GM21786 (cell line): Measurements from ENCODE around the gene RBFOX1.

Source experiments
- ATAC-seq: cut with Tn5 transposase; IDR thresholded peaks from one replicate; pipeline ENCODE4 v1.9.1; 2021; ENCODE audit not compliant: unreplicated experiment

Gene RBFOX1

GRCh38 chr16:7372095-7372494 lies 39.5 kb downstream of the RBFOX1 start:
- no peak for ATAC-seq

- ATAC-seq = no peak
Measured at GRCh38 chr16:7373776-7374175, 41.1 kb downstream of the RBFOX1 start.

GRCh38 chr16:7374614-7375174 lies 42.0 kb downstream of the RBFOX1 start:
- ATAC-seq = no peak

DNA sequence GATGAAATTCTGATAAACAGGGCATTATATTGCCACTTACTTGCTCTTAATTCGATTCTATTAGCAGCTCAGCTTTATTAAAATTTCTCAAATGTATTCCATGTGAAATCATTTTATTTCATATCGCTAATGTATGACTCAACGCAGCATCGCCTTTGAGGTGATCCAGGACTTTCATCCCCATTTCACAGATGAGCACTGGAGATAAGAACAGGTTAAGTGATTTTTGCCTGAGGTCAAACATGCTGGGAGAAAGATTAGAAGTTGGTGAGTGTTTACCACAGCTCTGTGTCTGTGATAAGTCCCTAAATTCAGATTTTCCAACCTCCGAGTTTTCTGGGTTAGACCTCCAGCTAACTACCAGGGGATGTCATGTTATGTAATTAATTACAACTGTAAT lies 43.6 kb downstream of the RBFOX1 start:
- ATAC-seq = no peak

- ATAC-seq = no peak
Measured at GRCh38 chr16:7377231-7377630, 44.6 kb downstream of the RBFOX1 start.

DNA sequence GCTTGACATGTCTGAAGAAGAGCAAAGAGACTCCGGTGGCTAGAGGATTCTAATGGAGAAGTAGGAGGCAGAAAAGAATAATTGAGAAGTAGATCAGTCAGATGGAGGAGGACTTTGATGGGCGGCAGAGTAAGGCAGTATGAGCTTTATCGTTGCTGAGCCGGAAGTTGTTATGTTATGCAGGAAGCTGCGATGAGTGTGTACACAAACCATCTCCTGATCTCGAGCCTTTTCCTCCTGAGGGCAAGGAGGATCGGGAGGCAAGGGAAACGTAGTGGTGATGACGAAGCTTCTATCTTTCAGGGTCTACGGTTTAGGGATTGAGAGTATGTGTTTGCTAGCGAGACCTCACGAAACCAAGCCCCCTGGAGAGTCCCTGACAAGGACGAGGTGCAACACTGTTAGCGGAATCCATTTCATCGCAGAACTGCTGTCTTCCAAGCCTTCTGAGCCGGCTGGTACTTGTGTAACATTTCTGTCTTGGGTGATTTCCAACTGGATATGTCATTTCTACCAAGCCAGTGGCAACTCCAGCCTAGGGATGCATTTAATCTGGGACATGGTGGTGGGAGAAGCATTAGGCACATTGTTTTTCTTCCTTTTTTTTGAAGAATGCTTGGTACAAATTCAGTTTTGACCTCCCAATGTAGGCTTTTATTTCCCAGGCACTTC lies 45.5 kb downstream of the RBFOX1 start:
- no peak for ATAC-seq

DNA sequence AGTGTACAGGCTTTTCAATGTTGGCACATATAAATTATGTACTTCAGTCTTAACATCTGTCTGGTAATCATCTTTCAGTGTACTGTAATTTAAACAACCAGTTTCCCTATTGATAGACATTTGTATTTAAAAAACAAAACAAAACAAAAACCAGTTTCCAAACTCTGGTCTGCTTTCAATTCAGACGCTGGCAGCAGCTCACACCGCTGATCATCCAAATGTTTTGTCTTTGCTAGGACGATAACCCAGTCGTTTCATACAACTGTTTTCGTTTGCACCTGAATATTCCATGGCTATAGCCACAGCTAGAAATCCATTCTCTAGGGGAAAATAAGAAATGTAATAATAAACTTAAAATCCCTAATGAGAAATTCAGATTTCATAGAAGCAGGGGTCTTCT lies 47.8 kb downstream of the RBFOX1 start:
- no peak for ATAC-seq

DNA sequence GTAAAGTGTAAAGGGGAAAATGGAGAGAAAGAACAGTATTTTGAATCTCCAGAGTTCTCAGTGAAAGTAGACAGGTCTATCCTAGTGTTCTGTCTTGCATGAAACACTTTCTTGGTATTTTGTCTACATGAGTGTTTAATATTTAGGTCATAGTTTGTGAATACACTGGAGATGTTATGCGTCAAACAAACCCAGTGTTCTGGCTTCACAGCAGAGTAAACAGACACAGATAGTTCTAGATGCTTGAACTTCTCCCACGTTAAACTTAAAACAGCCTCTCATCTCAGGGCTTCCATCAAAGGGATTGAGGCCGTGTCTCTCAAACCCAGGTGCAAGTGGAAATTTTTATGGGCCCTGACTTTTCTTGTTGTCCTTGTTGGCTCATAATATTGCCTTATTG lies 48.3 kb downstream of the RBFOX1 start:
- no peak for ATAC-seq

DNA sequence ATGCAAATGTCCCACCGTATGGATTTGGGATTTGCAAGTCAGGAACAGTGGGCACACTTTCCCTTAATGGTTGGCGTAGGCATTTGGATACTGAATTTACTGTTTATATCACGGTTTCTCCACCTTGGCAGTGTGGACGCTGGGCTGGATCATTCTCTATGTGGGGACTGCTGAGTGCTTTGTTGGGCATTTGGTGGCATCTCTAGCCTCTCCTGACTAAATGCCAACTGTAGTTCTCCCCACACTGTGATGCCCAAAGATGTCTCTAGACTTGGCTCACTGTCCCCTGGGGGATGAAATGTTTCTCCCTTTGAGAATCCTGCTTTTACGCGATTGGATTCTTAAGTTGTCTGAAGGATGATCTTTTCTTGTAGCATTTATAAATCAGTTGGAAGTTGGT lies 49.0 kb downstream of the RBFOX1 start:
- ATAC-seq = no peak

GRCh38 chr16:7382521-7382920 lies 49.9 kb downstream of the RBFOX1 start:
- ATAC-seq = no peak

- no peak for ATAC-seq
Measured at GRCh38 chr16:7390974-7391373, 58.3 kb downstream of the RBFOX1 start.

DNA sequence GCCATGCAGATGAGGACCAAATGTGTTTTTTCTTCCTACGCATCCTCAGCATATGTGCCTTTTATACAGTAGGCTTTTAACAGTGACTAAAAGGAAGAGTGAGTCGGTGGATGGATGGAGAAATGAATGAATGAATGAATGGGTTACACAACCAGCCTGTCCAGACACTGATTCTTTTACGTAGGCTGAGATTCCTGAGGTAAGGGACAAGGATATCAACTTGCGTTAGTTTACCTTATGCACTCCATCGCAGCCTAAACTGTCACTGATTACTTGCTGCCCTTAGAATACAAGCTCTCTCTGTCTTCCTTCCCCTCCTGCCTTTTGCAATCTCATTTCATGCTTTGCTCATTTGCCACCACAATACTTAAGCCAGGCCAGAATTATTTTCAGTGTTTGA lies 59.0 kb downstream of the RBFOX1 start:
- no peak for ATAC-seq

DNA sequence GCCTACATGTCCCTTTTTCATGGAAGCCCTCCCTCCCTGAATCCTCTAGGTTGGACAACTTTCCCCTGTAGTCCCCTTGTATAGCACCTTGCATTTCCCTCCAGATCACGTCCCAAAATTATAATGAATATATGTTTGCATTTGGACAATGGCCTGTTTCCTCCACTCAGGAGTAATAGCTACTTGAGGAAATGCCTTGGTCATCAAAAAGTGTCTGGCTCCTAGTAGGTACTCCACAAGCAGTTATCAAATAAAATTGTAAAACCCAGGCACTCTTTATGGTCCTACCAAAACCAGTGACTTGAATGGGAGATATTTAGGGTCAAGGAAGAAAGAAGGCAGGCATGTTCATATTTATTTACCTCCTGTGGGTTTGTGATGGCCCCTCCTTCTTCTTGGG lies 59.6 kb downstream of the RBFOX1 start:
- ATAC-seq = no peak

- ATAC-seq = no peak
Measured at GRCh38 chr16:7393680-7394079, 61.0 kb downstream of the RBFOX1 start.

GRCh38 chr16:7394720-7395336 lies 62.2 kb downstream of the RBFOX1 start:
- ATAC-seq = no peak

- no peak for ATAC-seq
Measured at GRCh38 chr16:7397901-7398300, 65.3 kb downstream of the RBFOX1 start.

- ATAC-seq = no peak
Measured at GRCh38 chr16:7398536-7398935, 65.9 kb downstream of the RBFOX1 start.

DNA sequence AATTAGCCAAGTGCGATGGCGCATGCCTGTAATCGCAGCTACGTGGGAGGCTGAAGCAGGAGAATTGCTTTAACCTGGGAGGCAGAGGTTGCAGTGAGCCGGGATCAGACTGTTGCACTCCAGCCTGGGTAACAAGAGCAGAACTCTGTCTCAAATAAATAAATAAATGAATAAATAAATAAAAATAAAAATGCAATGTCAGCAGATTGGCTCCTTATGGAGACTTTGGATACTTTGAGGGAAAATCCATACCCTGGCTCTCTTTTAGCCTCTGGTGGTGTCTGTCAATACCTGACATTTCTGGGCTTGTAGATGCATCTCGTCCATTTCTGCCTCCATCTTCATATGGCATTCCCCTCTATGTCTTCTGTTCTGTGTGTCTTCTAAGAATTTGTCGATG lies 66.7 kb downstream of the RBFOX1 start:
- ATAC-seq = no peak

DNA sequence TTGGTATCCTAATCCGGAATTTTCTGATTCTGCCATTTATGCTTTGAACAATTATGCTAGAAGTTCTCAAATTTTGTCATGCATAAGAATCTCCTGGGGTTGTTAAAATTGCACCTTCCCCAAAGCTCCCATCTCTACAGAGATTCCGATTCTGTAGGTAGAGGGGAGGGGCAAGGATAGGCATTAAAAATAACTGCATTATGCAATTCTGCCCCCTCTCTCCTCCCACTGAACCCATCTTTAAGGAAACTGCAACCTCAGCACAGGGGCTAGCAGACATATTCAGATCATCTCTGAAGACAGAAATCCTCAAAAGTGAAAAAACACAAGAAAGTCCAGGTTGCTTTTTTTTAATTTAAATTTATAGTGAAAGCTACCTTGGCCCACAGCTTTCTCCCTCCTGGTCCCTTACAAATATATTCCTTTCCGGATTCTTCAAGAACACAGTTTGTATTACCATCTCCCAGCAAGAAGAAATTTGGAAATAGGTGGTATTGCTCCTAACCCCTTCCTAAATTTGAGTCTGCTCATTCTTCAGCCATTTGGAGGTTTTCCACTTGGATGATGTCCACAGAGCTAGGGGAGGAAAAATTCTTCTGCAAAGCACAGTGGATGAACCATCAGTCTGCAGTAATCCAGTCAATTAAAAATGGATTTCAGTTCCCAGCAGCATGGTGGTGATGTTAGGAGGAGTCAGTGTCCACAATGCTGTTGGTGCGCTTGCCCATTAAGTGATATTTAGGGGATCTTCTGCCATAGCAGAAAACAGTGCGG lies 67.7 kb downstream of the RBFOX1 start:
- ATAC-seq = no peak

DNA sequence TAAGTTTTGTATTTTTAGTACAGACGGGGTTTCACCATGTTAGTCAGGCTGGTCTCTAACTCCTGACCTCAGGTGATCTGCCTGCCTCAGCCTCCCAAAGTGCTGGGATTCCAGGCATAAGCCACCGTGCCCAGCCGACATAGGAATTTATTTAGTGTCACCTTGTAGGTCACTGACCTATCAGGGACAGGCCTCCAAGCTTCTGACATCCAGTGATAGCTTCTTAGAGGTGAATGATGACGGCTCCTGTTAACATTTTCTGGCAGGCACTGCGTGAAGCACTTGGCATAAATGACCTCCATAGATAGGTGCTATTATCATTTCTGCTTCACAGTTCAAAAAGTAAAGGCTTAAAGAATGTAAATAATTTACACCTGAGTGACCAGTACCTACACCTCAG lies 71.6 kb downstream of the RBFOX1 start:
- no peak for ATAC-seq

- ATAC-seq = no peak
Measured at GRCh38 chr16:7405166-7405565, 72.5 kb downstream of the RBFOX1 start.
